NCI-H2196 treated with DMSO at 0.1 percent for 48 hours (cell line): ENCODE results near the gene PPME1.

Experiments
- DNase-seq: peaks from one replicate; lab custom pipeline; 2025; ENCODE audit not compliant: unreplicated experiment; lab: John Stamatoyannopoulos, UW

Gene PPME1

GRCh38 chr11:74159642-74160041, 11.4 kb upstream of the PPME1 start:
- DNase-seq, result no peak

GRCh38 chr11:74162681-74163467, 8.2 kb upstream of the PPME1 start:
- DNase-seq, result no peak

- DNase-seq, result no peak
Measured at GRCh38 chr11:74168838-74169237, 2.3 kb upstream of the PPME1 start.

- DNase-seq, result no peak
Measured at GRCh38 chr11:74169738-74170458, 1.2 kb upstream of the PPME1 start.

GRCh38 chr11:74171630-74171968, 510 bp downstream of the PPME1 start:
- no peak for DNase-seq

- DNase-seq, result no peak
Measured at GRCh38 chr11:74171997-74172396, 908 bp downstream of the PPME1 start.

GRCh38 chr11:74175920-74176319, 4.8 kb downstream of the PPME1 start:
- no peak for DNase-seq

- DNase-seq, result no peak
Measured at GRCh38 chr11:74179234-74180052, 8.4 kb downstream of the PPME1 start.

- no peak for DNase-seq
Measured at GRCh38 chr11:74182635-74183034, 11.5 kb downstream of the PPME1 start.

GRCh38 chr11:74185285-74185684, 14.2 kb downstream of the PPME1 start:
- no peak for DNase-seq

- DNase-seq, result no peak
Measured at GRCh38 chr11:74185695-74186094, 14.6 kb downstream of the PPME1 start.

- DNase-seq, result no peak
Measured at GRCh38 chr11:74195828-74196227, 24.7 kb downstream of the PPME1 start.

GRCh38 chr11:74196781-74197486, 25.8 kb downstream of the PPME1 start:
- DNase-seq, result no peak

- no peak for DNase-seq
Measured at GRCh38 chr11:74203966-74204365, 32.9 kb downstream of the PPME1 start.

- no peak for DNase-seq
Measured at GRCh38 chr11:74204701-74205100, 33.6 kb downstream of the PPME1 start.

GRCh38 chr11:74205181-74205580, 34.1 kb downstream of the PPME1 start:
- DNase-seq, result no peak

GRCh38 chr11:74206746-74207145, 35.7 kb downstream of the PPME1 start:
- no peak for DNase-seq

GRCh38 chr11:74208507-74208906, 37.4 kb downstream of the PPME1 start:
- no peak for DNase-seq

GRCh38 chr11:74212533-74212932, 41.4 kb downstream of the PPME1 start:
- DNase-seq, result no peak

GRCh38 chr11:74220376-74220775, 49.3 kb downstream of the PPME1 start:
- DNase-seq, result no peak

GRCh38 chr11:74221816-74222215, 50.7 kb downstream of the PPME1 start:
- DNase-seq, result no peak
